ENCODE measurements around the gene DAB1.

GRCh38 chr1:56964349-56965017, 459.4 kb downstream of the DAB1 start:
- TF ChIP-seq CTCF (IDR thresholded peaks at IDR 0.05 in 2 of 3, conservative IDR thresholded peaks at IDR 0.05 in 1 of 3; ENCODE audit: borderline replicate concordance in 1 of 3, insufficient read depth in 1 of 3, low read depth in 2 of 3, low read length in 2 of 3) (no peak), CEBPB (IDR thresholded peaks at IDR 0.05; ENCODE audit: low read depth) (no peak), POLR2AphosphoS5 (IDR thresholded peaks at IDR 0.05; ENCODE audit: low read depth, low read length) (no peak), EZH2 (IDR thresholded peaks at IDR 0.05) (no peak), EZH2phosphoT487 (IDR thresholded peaks at IDR 0.05; ENCODE audit: borderline replicate concordance) (no peak), POLR2A (IDR thresholded peaks at IDR 0.05; ENCODE audit: borderline replicate concordance, extremely low read depth, insufficient read depth, insufficient read length) (no peak), ZFX (IDR thresholded peaks at IDR 0.05) (no peak), MAX (IDR thresholded peaks at IDR 0.05) (no peak), SP1 (IDR thresholded peaks at IDR 0.05; ENCODE audit: low read depth) (no peak), FOSL1 (IDR thresholded peaks at IDR 0.05; ENCODE audit: low read depth) (no peak), EGR1 (IDR thresholded peaks at IDR 0.05; ENCODE audit: low read depth) (no peak)

All from HCT116 (cell line).